HG02798 (cell line): ENCODE data around the gene FYTTD1.

Source experiments
- ATAC-seq: cut with Tn5 transposase; IDR thresholded peaks from one replicate; pipeline ENCODE4 v1.9.1; 2021; ENCODE audit warnings: mild to moderate bottlenecking; ENCODE audit not compliant: unreplicated experiment, poor library complexity

Gene FYTTD1

DNA sequence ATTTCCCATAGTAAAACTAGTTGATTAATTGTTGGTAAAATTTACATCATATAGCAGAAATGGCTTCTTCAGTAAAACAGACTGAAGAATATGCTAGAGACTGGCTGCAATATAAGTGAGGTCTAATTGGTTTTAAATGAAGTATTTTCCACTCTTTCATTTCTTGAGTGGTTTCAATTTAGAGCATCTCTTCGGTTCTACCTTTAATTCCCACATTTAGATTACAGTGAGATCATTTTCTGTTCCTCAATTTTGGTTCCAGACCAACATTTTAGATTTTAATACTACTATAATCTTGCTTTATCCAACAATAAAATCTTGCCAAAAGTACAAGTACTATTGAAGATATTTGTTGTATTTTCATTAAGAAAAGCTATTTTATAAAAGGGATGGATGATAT lies 40.4 kb downstream of the FYTTD1 start:
- ATAC-seq = no peak

DNA sequence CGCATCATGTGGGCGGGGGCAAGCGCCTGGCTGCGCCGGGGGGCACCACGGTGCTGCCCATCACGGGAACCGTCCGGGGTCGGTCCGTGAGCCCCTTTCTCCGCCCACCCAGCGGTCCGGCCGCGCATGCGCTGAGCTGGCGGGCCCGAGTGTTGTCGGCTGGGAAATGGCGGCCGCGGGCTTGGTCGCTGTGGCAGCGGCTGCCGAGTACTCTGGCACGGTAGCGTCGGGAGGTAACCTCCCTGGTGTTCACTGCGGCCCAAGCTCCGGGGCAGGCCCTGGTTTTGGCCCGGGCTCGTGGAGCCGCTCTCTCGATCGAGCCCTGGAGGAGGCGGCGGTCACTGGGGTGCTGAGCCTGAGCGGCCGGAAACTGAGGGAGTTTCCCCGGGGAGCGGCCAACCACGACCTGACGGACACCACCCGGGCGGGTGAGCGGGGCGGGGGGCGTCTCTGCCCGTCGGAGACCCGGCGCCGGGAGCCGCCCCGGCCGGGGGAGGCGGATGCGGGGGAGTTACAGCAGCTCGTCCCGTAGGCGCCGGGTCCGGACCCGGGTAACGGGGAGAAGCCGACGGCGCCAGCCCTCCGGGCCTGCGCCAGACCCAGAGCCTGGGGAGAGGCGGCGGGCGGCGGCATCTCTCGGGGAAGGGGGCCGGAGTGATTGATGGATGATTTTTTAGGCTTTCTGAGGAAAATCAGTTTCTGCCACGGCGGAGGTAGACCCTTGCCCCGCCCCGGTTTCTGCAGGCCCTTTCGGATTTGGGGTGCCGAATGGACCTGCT lies 41.6 kb downstream of the FYTTD1 start, which contains the start of gene LRCH3:
Gene LRCH3 (plus strand): TSS at position 142 of the 779 bp plus-strand sequence. CDS start 25 bp downstream, at position 167.
- ATAC-seq = peak; percentile 86

DNA sequence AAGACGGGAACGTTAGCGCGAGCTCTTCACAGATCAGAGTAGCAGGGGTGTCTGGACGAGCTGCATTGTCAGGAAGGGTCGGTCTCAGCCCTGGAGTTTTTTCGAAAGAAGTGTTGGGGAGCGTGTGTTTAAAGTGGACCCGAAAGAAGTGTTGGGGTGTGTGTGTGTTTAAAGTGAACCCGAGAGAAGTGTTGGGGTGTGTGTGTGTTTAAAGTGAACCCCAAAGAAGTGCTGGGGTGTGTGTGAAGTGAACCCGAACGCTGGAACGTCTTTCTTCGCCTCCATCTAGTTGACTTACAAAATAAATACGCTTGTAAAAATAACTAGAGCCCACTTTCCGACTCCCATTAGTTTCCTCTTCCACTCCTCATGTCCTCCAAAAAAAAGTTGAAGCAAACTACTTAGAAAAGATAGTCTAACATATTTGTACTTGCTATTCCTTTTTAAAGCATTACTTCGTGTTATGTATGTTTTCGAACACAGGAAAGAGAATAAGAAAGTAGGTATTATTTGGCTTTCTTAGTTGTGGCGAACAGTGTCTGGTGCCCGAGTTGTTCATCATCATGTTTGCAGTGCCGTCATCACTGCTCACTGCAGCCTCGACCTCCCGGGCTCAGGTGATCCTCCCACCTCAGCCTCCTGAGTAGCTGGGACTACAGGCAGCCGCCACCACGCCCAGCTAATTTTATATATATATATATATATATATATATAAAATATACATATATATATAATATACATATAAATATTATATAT lies 42.4 kb downstream of the FYTTD1 start:
- peak; percentile 28 for ATAC-seq

DNA sequence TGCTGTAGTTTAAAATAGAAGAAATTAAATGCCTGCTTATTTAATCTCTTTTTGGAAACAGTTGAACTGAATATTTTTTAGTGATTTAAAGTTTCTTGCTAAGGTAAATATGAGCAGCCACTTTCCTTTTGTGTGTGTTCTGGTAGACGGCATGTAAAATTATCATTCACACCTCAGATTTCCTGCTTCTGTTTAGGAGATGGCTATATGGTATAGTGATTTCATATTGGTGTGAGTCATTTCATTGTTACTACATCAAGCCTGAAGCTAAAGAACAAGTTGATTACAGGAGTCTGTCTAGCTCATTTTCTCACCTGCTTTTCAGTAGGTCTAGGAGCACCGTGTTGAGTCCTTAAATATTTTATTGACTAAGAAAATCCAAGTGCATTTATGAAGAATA lies 43.6 kb downstream of the FYTTD1 start:
- no peak for ATAC-seq

DNA sequence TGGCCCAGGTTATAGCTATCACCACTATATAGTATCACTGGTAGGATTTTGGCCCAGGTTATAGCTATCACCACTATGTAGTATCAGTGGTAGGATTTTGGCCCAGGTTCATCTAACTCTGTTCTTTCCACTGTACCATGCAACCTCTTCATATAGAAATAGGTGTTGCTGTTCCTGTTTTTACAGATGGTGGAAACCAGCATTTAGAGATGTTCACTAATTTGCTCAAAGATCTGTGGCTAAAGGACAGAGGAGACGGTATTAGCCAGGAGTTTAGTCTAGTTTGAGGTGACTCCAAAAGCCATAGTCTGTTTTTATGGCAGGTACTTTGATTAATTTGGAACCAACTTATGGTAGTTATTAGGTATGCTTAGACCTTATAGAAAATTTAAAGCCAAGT lies 44.4 kb downstream of the FYTTD1 start:
- ATAC-seq = no peak

DNA sequence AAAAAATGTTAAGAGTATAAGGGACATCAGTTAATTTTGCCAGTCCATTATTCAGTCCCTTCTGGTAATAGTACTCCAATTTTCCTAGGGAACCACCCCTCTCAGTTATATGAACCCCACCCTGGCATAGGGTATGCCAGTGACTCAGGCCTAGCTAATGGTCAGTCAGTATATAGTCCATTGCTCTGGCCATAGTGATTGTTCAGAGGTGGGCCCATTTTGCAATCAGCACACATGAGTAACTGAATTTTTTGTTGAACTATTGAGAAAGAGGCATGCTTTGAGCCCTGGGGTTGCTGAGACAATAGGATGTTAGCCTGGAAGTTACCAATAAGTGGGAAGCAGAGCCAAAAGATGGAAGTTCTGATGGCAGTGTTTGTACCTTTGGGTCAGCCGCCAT lies 45.5 kb downstream of the FYTTD1 start:
- no peak for ATAC-seq

DNA sequence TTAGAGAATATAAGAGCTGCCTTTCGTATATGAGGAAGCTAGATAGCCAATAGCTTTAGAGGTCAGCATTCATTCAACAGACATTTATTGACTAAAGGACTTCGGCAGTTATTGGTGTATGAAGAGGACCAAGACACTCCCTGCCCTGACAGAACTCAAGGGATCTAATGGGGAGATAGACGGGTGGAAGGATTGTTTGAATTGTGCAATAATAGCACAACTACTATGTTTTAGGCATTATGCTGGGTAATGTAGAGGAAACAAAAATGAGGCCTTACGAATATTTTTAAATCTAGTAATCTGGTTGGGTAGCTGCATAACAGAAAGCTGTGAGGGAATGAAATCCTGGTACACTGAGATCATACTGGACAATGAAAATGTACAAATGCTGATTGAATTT lies 46.4 kb downstream of the FYTTD1 start:
- ATAC-seq = no peak

DNA sequence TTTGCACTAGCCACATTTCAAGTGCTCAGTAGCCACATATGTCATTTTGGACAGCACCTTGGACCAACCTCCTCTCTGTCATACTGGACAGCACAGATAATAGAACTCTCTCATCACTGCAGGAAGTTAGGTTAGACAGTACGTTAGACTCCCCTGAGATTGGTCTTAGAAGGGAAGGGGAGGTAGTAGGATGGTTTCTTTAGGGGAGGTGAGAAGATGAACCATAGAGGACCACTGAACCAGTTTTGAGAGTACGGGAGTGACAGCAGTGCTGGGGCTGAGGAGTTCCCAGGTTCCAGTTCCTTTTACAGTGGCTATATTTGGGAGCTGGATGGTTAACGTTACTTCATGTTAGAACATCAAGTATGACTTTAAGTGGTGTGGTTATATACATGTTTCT lies 49.2 kb downstream of the FYTTD1 start:
- ATAC-seq = peak; percentile 48

DNA sequence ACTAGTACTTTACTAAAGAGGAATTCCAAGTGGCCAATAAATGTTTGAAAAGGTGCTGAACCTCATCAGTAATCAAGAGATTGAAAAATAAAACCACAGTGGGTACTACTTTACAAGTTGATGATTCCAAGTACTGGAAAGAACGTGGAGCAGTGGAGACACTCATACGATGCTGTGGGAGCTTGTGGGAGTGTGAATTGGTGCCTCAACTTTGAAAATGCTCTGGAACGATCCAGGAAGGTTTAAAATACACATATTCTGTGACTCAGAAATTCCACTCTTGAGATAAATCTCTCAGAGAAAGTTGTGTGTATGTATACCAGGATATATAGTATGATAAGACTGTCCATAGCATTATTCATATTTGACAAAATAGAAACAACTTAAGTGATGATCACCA lies 50.7 kb downstream of the FYTTD1 start:
- ATAC-seq = no peak

DNA sequence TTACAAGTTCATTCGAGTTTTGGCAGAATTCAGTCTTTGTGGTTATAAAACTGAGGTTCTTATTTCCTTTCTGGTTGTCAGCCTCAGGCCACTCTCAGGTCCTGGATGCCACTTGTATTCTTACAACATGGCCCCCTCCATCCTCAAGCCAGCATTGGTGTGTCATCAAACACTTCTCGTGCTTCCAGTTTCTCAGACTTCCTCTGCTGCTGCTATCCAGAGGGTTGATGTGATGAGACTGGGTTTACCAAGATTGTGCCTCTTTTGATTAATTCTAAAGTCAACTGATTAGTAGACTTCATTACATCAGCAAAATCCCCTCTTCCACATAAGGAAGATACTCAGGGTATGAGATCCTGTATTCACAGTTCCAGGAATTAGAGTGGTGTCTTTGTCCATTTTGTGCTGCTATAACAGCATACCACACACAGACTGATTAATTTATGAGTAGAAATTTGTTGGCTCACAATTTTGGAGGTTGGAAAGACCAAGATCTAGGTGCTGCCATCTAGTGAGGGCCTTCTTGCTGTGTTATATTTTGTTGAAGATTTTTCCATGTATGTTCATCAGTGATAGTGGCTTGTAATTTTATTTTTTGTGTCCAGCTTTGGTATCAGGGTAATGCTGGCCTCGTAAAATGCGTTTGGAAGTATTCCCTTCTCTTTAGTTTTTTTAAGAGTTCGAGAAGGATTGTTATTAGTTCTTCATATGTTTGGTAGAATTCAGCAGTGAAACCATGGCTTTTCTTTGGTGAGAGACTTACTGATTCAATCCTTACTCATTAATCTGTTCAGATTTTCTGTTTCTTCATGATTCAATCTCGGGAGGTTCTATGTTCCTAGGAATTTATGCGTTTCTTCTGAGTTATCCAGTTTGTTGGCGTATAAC lies 52.5 kb downstream of the FYTTD1 start:
- peak; percentile 47 for ATAC-seq

DNA sequence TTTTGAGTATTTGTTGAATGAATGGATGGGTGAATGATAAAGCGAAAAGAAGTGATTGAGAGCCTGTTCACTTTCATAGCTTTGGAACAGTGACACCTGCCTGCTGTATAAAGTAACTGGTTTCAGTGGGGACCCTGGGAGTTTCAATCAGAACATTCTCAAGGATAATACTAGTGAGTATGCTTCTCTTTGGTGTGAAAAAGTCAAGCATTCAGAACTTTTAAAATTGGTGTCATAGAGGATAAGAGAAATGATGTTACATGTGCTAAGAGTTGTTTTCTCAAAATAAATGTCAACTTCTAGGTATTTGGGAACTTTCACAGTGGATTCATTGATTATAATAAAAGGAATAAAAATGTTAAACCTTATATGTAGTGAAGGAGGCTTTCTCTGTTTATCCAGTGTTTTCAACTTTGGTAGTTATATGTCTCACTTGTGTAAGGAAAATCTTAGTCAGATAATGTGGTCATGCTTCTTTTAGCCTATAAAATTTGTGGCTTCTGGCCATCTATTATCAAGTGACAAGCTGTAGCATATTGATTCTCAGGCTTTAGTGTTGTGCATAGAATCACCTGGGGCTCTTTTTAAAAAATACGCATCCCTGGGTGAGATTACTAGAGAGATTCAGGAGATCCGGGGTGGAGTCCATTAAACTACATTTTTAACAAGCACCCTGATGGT lies 53.2 kb downstream of the FYTTD1 start:
- no peak for ATAC-seq

DNA sequence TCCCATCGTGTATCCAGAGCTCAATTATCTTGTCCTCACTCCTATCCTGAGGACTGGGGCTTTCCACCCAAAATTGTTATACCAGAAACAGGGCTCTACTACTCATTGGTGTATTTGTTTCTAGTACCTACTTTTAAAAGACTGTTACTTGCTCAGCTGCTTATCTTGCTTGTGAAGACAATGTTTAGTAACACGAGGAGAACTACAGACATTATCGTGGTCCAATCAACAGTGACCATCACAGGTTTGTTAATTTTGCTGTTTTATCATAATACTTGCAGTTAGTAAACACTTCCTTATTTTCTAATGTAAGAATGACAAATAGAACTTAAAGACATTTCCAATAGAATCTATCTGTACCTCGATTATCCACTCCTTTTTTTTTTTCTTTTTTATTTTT lies 54.8 kb downstream of the FYTTD1 start:
- no peak for ATAC-seq

DNA sequence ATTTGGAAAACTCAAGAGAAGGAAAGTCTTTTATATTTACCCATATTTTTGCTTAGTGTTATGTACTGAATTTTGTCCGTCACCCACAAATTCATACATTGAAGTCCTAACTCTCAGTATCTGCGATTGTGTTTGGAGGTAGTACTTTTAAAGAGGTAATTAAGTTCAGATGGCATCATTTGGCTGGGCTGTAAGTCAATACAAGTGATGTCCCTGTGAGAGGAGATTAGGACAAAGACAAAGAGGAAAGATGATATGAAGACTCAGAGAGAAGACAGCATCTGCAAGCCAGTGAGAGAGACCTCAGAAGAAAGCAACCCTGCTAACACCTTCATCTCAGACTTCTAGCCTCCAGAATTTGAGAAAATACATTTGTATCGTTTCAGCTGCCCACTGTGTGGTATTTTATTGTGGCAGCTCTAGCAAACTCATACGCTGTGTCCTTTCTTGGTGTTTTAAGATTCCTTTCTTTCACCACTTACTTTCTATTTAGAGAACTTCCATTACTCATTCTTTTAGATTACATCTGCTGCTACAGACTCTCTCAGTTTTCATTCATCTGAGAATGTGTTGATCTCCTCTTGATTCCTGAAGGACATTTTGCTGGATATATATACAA lies 58.4 kb downstream of the FYTTD1 start:
- no peak for ATAC-seq

DNA sequence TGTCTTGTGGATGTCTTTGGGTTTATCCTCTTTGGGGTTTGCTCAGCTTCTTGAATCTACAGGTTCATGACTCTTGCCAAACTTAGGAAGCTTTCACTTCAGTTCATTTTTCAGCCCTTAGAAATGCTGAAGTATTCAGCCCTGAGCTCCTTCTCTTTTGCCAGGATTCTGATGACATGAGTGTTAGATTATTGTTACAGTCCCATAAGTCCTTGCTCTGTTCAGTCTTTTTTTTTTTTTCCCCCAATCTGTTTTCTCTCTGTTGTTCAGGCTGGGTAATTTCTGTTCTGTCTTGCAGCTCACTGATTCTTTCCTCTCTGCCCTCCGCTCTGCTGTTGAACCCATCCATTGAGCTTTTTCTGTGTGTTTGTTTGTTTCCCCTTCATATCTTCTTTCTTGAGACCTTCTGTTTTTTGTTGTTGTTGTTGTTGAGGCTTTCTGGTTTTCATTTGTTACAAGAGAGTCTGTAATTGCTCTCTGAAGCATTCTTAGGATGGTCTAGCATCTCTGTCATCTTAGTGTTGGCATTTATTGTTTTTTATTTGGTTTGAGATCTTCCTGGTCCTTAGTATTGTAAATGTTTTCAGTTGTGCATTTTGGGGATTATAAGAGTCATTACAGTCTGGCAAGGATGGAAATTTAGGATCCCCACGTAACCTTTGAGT lies 59.8 kb downstream of the FYTTD1 start:
- no peak for ATAC-seq

DNA sequence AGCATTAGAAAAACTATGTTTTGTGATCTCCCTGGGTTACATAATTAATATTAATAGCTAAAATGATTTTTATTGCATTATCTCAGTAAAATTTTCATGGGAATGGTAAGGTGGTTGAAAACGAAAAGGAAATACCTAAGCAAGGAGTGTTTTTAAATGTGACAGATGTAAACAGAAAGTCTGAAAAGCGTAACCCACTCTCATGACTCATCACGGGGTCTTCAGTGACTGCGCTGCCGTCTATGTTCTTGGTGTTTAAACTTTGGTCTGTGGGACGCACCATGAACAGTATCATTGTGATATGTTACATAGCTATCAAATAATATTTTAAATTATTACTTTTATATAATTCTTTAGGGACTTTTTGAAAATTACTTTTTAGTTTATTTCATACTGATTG lies 61.2 kb downstream of the FYTTD1 start:
- ATAC-seq = no peak

DNA sequence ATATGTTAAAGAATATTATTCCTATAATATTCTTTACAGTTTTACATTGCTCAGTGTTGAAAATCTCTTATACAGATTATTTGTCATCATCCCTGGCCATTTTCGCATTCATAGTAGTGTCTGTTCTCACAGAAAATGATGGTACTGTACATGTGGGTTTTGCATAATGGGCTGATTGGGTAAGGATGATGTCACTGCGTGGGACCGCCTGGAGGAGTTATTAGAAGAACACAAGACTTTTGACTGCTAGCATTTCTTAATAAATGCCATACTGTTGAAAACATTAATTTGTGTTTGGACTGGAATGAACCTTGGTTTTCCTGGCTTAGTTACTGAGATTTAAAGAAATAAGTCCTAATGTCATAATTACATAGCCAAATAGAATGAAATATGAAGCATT lies 61.7 kb downstream of the FYTTD1 start:
- ATAC-seq = no peak

DNA sequence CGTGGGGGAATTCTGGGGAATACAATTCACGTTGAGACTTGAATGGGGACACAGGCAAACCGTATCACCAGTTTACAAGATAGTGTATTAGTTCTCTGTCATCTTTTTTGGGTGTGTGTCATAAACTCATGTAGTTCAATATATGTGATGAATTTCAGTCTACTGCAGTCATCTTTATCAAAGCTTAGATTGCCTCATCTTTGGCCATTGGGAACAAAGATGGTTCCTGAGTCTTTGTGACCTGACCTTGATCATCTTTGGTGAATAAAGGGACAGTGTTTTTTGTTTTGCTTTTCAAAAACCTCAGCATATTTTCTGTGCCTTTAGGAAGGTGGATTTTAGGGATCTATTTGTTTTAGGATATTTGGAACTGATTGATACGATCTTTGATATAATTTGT lies 64.7 kb downstream of the FYTTD1 start:
- no peak for ATAC-seq

DNA sequence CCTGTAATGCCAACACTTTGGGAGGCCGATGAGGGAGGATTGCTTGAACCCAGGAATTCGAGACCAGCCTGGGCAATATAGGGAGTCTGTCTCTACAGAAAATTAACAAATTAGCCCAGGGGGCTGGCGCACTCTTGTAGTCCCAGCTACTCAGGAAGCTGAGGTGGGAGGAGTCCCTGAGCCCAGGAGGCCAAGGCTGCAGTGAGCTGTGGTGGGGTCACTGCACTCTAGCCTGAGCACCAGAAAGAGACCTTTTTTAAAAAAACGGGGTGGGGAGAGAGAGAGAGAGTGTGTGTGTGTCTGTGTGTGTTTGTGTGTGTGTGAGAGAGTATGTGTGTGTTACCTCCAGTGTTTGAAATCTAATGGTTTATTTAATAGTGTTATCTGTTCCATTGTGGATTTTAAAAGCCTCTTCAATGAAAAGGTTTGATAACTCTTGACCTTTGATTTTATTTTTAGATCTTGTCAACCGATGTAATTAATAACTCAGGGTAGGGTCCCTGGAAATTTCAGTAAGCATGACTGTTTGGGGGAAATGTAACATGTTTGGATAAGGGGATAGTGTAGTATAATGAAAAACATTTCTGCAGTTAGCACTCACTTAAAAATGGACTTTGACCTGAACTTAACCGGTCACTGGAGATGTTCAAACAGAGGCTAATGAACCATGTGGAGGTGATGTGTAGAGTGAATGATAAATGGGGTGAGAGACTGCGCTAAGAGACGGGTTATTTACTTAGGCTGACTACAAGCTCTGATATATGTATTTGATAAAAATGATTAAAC lies 71.1 kb downstream of the FYTTD1 start:
- no peak for ATAC-seq
